Islet precursor cell (in vitro differentiated cells): ENCODE results near the gene COL2A1.

Source experiments
- DNase-seq: peaks from one replicate; pipeline ENCODE4 v3.0.0-alpha.2; 2018

Gene COL2A1

DNA sequence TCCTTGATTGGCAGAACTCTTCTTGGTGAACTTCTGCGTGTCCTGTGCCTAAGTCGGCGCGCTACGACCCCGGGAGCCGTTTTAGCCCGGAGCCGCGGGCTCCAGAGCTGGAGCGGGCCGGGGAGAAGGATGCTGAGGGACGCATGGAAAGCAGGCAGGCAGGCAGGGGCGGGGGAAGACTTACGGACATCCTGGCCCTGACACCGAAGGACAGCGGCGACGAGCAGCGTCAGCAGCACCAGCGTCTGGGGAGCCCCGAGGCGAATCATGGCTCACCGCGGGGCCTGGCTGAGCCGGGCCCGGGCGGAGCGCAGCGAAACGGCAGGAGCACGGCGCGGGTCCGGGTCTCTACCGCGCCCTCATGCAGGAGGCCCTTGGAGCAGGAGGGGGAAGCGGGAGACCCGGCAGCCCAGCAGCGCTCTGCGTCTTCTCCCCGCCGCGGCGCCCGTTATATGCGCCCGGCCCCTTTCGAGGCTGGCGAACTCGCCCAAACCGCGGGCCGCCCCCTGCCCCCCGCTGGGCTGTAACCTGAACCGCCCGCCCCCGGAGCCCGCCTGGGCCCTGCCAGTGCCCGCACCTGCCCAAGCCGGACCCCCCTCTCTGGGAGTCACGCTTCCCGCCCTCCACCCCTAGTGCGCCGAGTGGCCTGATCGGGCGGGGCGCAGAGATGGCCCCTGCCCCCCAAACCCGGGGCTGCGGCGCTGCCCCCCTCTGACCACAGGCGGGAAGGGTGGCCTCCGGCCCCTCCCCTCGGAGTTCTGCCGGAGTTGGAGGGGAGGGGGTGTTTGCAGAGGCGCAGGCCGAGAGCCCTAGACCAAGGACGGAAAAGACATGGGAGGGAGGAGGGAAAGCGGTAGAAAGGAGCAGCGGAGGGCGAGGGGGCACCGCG, at the start of gene COL2A1:
TSS of gene COL2A1 (minus strand) at position 424 of the 889 bp plus-strand sequence. CDS start at position 269, 155 bp downstream.
- DNase-seq = peak; percentile 88

DNA sequence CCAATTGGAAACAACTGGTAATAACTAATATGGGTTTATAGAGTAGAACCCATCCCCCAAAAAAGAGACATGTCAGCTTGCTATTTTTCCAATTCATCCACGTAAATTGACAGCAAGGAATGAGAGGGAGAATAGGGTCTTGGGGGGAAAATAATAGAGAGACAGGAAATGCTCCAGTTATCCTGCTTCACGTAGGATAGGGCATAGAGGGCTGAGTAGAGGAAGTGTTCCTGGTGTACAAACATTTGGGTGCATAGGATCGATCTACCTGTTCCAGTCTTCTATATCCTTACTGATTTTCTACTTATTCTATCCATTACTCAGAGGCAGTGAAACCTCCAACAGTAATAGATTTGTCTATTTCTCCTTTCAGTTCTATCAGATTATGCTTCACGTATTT, 49.6 kb upstream of the COL2A1 start:
- no peak for DNase-seq

DNA sequence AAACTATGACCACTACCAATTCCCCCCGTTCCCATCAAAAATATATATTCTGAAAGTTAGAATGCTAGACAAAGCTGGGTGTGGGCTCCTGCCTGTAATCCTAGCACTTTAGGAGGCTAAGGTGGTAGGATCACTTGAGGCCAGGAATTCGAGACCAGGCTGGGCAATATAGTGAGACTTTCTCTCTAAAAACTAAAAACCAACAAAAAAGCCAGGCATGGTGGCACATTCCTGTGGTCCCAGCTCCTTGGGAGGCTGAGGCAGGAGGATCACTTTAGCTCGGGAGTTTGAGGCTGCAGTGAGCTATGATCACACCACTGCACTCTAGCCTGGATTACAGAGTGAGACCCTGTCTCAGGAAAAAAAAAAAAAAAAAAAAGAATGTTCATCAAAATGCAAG, 48.8 kb upstream of the COL2A1 start:
- DNase-seq = no peak

DNA sequence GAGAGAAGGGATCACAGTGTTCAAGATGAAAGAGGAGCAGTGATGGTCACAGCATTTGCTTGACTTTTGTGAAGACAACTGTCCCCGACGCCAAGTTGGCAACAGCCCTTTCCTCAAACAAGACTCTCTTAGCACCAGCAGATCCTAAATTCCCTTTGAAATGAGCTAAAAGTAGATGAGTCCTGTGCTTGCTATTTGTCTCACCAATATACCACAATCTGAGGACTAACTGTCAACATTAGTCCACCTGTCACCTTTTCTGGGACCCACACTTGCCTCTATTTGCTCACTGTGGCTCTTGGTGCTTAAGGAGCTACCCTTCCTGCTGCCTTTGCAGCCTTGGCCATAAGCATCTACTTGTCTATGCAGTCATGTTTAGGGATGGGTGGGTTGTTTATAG, 47.4 kb upstream of the COL2A1 start:
- DNase-seq = no peak

DNA sequence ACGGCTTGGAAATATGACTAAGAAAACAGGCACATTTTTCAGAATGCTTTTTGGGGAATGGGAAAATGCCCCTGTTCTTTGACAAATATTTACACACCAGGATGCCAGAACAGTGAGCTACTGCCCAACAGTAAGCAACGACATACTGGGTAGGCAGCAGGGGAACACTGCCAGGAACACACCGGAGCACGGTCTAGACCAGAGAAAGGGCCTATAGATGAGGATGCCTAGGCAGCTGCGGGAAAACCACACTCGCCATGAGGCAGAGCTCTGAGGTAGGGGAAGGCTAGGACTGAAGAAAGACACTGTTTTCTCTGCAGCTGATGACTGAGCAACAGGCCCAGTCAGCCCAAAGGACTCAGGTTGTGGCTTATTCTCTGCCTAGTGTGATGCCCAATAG, 45.9 kb upstream of the COL2A1 start:
- DNase-seq = no peak

DNA sequence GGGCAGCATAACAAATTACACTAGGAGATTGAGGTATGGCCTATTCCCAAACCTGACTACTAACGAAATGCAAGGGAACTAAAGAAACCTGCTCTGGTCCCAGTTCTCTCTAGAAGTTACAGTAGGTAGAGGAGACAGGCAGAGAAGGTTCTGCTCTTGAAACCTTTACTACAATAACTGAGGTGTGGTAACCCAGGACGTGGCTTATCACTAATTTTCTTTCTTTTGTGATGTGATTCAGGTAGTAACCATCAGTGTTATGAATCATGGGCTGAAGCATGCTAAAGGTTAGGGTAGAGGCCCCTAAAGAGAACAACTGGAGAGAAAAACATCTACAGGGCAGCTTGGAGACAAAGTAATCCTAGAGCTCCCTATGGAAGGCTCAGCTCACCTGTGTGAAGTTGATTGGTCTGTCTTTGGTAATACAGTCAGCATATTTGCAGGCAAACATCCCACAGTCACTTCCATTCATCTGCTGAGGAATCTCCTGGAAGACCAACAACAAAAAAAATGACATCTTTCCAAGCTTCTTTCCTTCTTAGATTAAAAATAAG, 41.8 kb upstream of the COL2A1 start:
- no peak for DNase-seq

DNA sequence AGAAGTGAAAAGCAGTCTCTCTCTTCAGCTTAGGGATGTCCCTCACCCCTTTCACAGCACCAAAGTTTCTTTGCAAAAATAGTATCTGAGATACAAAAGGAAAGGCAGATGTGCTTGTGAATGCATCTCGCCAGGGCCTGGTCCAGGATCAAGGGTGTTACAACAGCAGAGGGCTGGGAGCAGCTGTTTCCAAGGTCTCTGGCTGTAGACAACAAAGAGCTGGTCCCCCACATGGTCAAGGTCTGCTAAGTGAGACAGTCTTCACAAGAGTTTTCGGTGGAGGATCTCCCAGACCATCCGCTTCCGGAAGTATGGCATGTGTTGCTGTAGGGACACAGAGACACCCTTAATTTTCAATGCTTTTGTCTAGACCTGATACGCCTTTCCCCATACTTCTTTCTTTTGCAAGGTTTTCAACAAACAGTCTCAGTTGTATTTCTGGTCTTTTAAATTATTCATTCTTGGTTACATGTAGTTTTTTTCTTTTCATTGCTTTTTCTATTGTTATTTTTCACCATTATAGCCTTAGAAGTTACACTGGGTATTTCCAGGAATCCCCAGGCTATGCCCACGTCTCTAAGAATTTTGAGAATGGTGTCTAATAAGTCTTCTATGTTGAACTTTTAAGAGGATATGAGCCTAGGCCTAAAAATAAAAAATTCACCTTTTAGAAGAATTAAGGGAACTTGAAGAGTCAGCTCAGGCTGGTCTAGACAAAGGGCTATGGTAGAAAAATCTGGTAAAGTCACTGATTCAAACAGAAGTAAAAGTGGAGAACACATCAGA, 41.0 kb upstream of the COL2A1 start:
- DNase-seq = no peak

DNA sequence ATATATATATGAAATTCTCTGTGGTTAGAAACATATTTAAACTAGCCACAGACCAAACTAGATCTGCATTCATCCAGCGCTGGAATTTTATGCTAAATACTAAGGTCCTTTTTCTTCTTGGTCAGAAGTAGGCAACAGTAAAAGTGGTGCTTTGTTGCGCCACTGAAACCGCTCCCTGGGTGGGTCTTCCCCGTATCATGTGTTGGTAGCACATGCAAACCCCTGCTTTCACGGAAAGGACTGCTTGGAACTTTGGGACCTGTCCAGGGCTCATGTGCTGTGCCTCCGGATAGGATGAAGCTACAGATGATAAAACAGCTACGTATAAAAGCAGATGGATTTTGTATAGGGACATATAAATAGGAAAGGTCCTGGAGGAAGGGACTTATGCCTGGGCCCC, 40.1 kb upstream of the COL2A1 start:
- DNase-seq = no peak

DNA sequence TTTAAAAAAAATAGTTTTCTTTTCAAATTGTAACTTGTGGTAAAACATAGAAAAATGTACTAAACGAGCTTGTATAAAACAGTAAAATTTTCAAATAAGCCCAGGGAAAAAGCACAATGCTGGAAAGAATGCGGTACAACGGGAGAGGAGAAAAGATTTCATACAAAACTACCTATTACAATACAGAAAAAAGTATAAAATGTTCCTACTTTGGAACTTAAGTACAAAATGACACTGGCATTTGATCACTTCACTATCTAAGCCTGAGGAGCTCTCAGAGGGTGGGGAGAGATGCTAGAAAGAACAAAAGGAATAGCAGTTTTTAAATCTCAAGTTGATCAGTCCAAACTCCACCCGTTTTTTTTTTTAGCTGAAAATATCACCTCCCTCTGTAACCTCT, 39.5 kb upstream of the COL2A1 start:
- no peak for DNase-seq

DNA sequence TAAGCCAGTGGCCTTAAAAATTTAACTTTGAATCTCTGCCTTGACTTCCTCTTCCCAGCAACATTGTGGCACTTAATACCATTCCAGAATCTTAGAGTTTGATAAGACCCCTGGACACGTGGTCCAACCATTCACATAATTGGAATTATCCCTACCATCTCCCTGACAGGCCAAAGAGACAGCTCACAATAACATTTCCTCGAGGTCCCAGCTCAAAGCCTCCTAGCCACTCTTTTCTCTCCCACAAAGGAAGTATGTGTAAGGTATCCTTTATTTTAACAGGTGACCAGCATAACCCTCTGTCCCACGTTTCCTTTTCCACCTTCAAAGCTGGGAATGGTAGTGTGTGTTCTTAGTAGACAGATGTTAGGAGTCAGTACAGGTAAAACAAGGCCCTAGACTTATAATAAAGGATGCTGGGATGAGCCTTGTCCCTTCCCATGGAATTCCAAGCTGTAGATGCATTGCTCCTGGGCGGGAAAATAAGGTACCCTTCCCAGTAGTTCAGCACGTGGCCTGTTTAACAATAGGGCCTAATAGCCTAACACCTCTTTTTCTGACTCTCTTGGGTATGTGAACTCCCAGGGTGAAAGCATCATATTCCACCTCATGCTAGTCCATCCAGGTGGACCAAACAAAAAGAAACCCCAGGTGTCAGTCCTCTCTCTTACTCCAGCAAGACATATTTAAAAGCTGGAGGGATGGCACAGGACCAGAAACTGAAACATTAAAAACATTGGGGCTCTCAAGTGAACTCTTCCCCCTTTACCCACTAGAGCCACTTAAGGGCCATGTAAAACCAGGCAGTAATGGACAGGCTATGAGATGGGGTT, 37.5 kb upstream of the COL2A1 start:
- DNase-seq = peak; percentile 36

DNA sequence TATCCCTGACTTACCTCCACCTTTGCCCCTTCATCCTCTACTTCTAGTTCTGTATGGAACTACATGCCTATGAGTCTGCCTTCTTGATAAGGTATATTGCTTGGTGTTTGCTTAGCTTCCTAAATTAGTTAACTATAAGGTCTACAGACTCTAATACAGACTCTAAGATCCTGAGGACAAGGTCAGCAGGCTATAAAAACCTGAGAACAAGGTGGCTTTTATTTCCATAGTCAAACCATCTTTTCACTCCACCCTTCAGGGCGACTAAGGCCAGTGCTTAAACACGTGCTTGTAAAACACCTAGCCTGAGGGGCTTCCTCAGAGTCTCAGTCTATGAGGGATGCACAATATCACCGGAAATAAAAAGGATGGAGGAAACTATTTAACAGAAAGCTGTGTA, 36.1 kb upstream of the COL2A1 start:
- DNase-seq = no peak

DNA sequence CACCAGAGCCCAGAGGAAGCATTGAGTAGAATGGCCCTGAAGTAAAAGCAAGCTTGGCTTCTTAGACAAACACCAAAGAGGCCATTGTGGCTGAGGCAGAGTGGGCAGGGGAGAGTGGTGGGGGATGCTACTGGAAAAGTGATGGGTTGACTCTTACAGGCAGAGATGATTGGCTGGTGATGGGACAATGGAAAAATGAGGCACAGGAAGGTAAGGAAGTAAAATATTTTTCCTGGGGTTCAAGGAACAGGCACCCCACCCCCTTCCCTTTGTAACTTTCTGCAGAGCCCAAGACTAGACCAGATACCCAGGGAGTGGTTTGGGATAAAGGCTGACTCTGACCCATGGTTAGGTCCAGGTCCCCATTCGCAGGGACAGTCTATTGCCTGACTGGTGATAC, 34.9 kb upstream of the COL2A1 start:
- DNase-seq = no peak

DNA sequence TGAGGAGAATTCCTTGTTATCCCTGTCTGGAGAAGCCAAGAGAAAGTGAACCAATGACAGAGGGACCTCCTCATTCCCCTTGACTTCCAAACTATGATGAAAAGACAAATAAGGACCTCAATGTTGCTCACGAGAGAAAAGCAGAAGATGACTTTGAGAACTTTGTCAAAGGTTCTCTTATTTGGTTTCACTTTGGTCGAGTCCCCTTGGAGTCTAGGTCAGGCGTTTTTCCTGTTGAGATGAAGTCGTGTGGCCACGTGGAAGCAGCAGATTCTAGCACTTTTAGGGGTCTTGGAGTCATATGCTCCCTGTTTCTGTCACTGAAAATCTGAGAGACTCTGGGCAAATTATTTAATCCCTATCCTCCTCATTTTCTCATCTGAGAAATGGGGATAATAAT, 33.8 kb upstream of the COL2A1 start:
- no peak for DNase-seq

DNA sequence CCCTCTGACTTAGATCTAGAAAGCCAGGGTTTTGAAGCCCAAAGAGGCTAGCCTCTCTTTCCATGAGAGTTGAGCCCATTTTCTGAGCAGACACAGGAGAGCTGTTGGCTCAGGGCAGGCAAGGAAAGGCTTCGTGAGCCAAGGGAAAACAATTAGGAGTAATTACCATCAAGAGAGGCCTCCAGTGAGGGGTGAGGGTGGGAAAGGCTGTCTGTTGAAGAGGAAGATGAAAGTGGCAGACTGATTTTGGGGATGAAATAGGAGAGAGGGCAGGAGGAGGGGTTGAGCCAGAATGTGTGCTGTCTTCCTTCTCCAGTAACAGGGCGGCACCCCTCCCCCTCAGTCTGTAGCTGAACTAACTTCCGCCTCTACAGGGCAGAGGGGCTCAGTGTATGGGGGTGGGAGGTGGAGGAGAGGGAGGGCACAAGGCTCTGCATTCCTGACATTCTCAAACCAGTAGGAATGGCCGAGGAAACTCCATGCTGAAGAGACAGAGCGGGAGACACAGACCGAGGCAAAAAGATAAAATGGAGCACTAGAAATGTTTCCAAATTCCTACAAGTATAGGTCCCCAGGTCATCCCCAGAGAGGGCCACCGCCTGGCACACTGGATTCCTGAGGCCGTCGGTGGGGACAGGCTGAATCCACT, 33.1 kb upstream of the COL2A1 start:
- DNase-seq = peak; percentile 99

DNA sequence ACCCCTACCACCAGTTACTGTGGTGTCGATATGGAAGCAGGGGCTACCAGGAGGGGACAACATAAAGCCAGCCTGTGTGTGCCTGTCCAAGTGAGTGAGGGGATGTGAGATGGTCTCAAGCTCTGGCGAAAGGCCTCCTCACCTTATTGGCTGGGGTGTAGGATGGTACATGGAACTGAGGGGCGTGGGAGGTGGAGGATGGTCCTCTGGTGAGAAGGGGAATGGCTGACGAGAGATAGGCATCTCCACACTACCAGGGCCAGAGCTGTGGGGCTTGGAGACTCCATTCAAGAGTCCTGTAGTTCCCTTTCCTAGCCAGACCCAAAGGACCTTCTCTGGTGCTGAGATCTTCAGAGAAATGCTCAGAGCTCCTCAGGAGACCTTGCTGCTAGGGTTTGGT, 32.5 kb upstream of the COL2A1 start:
- no peak for DNase-seq

DNA sequence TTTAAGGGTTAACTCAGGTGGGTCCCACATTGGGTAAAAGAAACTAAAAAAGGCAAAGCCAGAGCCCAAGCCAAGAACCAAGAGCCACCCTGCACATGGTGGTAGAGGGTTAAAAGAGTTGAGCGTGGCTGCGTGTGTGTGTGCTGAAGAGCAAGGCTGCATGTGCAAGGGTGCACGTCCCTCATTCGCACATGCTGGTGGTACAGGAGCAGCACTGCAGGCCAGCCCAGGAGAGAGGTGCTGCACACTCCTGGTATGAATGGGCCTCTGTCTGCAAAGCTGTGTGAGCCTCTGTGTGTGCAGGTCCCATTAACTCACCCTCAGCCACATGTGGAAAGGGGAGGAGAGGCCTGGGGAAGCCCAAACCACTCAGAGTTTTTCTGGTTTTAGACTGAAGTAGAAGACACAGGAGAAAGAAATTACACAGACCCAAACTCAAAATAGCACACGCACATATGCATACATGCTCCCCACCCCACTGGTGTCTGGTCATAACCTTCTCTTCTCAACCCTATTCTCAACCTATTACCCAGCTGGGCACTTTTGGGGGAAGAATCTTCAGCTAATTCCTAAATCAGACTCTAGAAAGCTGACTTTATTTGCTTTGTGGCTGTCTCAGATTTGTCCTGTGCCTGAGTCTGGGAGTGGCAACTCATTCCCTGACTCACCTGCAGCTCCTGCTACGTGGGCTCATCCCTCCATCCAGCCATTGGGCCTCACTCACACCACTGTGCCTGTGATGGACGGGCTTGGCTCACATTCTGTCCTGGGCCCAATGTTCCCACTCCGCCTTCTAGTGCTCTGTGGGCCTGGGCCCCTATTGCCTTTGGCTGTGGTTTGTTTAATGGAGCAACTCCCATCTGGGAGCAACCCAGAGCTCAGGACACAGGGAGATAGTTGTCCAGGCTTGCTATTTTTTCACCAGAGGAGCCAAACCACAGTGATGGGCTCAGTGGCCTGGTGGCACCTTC, 30.8 kb upstream of the COL2A1 start:
- peak; percentile 89 for DNase-seq

DNA sequence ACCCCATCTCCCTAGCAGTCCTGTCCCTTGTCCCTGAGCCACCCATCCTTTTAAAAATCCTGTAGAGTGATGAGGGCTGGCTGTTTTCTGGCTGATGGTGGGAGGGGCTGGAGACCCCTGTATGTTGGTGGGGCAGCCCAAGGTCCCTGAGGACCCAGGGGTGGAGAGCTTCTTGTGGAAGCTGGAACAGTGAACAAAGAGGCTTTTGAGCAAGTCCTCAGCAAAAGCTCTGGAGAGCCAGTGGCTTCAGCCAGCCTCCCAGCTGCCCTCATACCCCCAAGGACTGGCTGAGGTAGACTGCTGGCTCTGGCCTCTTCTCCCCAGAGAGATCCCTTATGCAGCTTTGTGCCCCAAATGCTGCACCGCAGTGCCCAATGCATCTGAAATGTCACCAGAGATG, 29.2 kb upstream of the COL2A1 start:
- peak; percentile 58 for DNase-seq

DNA sequence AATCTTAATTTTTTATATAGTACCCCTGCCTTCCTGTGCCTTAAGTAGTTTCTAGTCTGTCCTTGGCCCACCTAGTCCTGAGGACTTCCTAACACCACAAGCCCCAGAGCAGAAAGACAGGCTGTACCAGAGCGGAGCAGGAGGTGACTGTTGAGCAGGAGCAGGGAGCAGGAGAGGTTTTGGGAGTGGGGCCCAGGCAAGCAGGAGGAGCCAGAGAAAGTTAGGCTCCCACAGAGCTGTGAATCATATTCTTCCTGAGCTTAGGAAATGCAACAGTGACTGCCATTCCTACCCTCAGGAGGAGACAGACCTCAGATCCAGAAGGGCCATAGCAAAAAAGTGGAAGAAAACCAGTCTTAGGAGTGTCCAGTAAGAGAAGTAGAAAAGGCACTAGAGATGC, 28.3 kb upstream of the COL2A1 start:
- DNase-seq = peak; percentile 58

DNA sequence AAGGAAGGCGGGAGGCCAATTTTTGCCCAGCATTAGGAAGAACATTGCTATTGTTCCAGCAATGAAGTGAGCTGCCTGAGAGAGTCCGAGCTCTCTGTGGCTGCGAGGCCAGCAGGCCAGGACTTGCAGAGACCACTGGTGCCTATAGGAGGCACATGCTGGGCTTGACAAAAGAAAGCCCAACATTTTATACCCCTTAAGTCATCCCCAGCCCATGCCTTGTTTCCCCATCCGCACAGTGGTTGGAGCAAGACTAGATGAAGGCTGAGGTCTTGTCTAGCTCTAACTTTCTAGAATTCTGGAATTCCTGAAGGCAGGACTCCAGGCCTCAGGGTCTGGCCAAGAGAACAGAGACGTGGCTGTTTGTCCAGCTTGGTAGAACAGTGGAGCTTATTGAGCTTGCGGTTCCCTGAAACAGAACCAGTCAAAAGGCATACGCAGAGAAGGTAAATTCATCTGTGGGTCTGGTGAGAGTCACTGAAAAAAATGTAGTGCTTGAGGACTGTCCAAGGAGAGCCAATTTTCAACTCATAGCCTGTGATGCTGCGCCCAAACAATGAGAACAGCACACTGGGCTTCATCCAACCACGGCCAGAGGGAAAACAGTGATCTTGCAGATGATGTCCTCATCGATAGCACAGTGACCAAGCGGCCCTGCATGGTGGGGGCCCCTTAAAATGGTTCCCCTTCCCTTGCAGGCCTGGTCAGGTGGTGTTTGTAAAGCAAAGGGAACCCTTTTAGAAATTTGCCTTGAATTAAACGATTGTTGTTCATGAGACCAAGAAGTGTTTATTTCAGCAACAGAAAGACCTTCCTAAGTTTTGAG, 27.1 kb upstream of the COL2A1 start:
- peak; percentile 91 for DNase-seq

DNA sequence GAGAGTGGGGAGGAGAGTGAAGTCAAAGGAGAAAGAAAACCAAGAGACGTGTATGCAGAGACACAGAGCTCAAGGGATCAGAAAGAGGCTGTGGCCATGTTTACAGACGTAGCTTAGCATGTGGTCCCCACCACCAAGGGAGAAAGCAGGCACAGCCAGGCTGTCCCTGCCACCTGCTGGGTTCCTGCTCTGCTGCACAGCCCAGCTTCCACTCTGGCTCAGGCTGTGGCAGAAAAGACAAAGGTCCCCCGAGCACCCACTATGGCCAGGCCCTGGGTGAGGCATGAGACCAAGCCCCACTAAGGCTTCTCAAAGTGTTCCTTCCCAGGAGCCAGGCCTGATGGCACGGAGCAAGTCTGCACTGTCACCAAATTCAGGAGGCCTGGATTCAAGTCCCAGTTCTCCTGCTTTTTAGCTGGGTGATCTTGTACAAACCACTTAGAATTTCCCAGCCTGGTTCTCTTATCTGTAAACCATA, 25.9 kb upstream of the COL2A1 start:
- peak; percentile 57 for DNase-seq
